ENCODE results near the gene MRPL4. TPM values are rescaled to one million over a fixed set of nuclear protein-coding genes. Genes with fewer than 3 reads are reported as not detected.

The MRPL4 gene
- polyA plus RNA-seq, 4 donors = 30.1 to 54.0 (median 34.2) TPM

DNA sequence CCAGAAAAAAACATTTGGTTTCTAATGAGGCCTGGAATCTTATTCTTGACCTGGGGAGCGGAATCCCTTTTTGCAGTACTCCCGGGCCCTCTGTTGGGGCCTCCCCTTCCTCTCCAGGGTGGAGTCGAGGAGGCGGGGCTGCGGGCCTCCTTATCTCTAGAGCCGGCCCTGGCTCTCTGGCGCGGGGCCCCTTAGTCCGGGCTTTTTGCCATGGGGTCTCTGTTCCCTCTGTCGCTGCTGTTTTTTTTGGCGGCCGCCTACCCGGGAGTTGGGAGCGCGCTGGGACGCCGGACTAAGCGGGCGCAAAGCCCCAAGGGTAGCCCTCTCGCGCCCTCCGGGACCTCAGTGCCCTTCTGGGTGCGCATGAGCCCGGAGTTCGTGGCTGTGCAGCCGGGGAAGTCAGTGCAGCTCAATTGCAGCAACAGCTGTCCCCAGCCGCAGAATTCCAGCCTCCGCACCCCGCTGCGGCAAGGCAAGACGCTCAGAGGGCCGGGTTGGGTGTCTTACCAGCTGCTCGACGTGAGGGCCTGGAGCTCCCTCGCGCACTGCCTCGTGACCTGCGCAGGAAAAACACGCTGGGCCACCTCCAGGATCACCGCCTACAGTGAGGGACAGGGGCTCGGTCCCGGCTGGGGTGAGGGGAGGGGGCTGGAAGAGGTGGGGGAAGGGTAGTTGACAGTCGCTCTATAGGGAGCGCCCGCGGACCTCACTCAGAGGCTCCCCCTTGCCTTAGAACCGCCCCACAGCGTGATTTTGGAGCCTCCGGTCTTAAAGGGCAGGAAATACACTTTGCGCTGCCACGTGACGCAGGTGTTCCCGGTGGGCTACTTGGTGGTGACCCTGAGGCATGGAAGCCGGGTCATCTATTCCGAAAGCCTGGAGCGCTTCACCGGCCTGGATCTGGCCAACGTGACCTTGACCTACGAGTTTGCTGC lies 35.1 kb downstream of the MRPL4 start, which contains the start of gene ICAM4:
ICAM4 (plus strand) TSS at position 153 of the 935 bp plus-strand sequence; CDS start at position 211, 58 bp downstream.
- peak in 3 of 4 donors; percentile 58 to 73 (median 62) for DNase-seq (ENCODE audit: low read depth in 4 of 4, low spot score in 3 of 4)

DNA sequence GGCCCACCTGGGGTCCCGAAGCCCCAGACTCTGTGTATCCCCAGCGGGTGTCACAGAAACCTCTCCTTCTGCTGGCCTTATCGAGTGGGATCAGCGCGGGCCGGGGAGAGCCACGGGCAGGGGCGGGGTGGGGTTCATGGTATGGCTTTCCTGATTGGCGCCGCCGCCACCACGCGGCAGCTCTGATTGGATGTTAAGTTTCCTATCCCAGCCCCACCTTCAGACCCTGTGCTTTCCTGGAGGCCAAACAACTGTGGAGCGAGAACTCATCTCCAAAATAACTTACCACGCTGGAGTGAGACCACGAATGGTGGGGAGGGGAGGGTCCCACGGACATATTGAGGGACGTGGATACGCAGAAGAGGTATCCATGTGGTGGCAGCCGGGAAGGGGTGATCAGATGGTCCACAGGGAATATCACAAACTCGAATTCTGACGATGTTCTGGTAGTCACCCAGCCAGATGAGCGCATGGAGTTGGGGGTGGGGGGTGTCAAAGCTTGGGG lies 36.7 kb downstream of the MRPL4 start:
- DNase-seq (ENCODE audit: low read depth in 4 of 4, low spot score in 3 of 4) = no peak

DNA sequence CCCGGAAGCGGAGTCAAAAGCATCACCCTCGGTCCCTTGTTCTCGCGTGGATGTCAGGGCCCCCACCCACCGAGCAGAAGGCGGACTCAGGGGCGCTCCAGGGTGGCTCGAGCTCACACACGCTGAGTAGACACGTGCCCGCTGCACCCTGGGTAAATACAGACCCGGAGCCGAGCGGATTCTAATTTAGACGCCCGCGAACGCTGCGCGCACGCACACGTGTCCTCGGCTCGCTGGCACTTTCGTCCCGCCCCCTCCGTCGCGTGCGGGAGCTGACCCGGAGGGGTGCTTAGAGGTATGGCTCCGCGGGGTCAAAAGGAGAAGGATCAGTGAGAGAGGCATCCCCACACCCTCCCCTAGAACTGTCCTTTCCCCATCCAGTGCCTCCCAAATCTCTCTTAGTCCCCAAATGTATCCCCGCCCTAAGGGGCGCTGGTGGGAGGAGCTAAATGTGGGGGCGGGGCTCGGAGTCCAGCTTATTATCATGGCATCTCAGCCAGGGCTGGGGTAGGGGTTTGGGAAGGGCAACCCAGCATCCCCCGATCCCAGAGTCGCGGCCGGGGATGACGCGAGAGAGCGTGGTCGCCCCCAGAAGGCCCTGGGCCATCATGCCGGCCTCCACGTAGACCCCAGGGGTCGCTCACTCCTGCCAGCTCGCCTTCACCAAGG lies 37.3 kb downstream of the MRPL4 start:
- DNase-seq (ENCODE audit: low read depth in 4 of 4, low spot score in 3 of 4) = no peak

DNA sequence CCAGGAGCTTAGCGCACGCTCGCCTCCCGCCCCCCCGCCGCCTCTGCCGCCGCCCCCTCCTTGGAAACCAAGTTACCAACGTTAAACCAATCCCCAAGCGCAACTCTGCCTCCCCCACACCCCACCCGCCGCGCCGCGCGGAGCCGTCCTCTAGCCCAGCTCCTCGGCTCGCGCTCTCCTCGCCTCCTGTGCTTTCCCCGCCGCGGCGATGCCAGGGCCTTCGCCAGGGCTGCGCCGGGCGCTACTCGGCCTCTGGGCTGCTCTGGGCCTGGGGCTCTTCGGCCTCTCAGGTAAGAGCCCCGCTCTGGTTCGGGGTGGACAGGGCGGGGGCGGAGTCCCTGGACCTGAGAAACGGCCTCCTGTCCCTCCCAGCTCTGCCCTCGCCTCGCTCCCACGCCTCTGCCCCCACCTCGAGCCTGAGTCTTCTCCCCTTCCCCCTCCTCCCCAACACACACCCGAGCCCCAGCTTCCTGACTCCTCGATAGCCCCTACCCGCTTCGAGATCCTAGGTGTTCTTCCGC lies 37.9 kb downstream of the MRPL4 start, which contains the start of gene ICAM5:
ICAM5 (plus strand) TSS at position 117 of the 521 bp plus-strand sequence; CDS start at position 209, 92 bp downstream.
- DNase-seq (ENCODE audit: low read depth in 4 of 4, low spot score in 3 of 4) = no peak

DNA sequence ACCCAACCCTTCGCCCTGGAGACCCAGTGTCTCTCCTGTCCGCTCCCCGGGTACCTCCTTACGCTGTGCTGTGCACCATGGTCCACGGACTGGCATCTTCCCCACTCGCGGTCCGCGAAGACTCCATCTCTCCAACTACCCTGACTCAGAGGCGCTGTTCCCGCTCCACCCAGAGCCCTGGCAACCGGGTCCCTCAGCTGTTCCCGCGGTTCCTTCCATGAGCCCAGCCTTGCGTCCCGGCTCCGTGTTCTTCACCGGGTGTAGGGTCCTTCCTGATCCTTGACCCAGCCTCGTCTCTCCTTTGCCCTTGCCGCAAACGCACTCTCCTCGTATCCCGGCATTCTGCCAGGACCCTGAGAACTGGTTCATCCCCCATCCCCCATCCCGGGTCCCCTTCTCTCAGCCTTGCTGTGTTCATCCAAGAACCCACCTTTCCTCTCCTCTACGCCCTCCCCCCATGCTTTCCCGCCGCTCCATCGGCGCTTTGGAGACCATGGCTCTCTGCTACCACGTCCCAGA lies 38.4 kb downstream of the MRPL4 start:
- no peak for DNase-seq (ENCODE audit: low read depth in 4 of 4, low spot score in 3 of 4)

DNA sequence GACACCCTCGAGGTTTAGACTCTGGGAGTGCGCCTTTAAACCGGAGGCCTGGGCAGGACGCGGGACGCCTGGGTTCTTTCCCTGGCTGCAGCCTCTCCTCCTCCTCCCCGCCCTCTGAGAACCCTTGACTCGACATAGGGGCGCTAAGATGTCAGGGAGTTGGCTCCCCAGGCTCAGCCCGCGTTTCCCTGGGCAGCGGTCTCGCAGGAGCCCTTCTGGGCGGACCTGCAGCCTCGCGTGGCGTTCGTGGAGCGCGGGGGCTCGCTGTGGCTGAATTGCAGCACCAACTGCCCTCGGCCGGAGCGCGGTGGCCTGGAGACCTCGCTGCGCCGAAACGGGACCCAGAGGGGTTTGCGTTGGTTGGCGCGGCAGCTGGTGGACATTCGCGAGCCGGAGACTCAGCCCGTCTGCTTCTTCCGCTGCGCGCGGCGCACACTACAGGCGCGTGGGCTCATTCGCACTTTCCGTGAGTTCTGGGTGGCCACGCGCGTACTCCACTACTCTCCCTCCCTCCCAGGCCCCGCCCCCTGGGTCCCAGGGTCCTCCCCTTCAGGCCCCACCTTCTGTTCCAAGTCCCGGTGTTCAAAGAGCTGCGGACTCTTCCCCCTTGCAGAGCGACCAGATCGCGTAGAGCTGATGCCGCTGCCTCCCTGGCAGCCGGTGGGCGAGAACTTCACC lies 39.0 kb downstream of the MRPL4 start:
- DNase-seq (ENCODE audit: low read depth in 4 of 4, low spot score in 3 of 4) = no peak

DNA sequence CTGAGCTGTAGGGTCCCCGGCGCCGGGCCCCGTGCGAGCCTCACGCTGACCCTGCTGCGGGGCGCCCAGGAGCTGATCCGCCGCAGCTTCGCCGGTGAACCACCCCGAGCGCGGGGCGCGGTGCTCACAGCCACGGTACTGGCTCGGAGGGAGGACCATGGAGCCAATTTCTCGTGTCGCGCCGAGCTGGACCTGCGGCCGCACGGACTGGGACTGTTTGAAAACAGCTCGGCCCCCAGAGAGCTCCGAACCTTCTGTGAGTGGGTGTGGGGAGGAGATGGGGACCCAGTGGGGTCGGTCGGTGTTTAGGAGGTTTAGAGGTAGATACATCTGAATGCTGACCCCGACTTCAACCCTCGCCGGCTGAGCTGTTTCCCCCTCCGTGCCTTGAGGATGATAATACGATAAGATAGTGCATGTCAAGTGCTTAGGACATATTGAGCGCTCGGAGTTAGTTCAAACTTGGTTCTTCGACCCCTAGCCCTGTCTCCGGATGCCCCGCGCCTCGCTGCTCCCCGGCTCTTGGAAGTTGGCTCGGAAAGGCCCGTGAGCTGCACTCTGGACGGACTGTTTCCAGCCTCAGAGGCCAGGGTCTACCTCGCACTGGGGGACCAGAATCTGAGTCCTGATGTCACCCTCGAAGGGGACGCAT lies 39.7 kb downstream of the MRPL4 start:
- DNase-seq (ENCODE audit: low read depth in 4 of 4, low spot score in 3 of 4) = no peak

DNA sequence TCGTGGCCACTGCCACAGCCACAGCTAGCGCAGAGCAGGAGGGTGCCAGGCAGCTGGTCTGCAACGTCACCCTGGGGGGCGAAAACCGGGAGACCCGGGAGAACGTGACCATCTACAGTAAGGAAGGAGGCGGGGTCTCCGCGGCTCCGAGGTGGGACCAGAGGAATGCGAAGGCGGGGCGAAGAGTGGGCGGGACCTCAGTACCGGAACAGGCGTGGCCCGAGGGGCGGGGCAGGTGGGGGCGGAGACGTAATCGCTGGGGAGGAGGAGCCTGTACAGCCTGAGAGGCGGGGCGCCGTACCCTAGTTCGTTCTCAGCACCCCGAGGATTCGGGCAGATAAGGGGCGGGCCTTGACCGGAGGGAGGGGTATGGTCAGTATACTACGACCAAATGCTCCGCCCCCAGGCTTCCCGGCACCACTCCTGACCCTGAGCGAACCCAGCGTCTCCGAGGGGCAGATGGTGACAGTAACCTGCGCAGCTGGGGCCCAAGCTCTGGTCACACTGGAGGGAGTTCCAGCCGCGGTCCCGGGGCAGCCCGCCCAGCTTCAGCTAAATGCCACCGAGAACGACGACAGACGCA lies 40.3 kb downstream of the MRPL4 start:
- DNase-seq (ENCODE audit: low read depth in 4 of 4, low spot score in 3 of 4) = no peak

DNA sequence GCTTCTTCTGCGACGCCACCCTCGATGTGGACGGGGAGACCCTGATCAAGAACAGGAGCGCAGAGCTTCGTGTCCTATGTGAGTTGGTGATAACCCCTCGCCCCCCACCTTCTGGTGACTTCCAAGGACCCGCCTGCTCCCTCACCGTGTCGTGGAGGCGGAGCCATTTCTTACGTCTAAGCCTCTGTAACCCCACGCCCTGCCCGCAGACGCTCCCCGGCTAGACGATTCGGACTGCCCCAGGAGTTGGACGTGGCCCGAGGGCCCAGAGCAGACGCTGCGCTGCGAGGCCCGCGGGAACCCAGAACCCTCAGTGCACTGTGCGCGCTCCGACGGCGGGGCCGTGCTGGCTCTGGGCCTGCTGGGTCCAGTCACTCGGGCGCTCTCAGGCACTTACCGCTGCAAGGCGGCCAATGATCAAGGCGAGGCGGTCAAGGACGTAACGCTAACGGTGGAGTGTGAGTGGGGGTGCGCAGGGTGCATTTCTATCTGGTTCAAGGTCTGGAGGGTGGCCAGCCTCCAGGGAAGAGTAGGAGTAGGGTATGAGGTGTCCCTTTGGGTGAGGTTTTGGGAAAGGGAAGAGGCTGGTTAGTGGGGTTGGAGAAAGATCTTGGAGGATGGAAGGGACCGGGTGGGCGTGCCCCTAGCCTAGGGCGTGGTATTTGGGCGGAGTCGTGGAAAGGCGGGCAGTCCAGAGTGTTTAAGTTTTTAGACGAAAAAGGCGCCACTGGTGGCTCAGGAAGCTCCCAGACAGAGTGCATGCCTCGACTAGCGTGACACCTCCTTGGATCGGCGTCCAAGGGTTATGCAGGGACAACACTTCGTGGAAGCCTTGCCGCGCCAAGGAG lies 41.0 kb downstream of the MRPL4 start:
- no peak for DNase-seq (ENCODE audit: low read depth in 4 of 4, low spot score in 3 of 4)

DNA sequence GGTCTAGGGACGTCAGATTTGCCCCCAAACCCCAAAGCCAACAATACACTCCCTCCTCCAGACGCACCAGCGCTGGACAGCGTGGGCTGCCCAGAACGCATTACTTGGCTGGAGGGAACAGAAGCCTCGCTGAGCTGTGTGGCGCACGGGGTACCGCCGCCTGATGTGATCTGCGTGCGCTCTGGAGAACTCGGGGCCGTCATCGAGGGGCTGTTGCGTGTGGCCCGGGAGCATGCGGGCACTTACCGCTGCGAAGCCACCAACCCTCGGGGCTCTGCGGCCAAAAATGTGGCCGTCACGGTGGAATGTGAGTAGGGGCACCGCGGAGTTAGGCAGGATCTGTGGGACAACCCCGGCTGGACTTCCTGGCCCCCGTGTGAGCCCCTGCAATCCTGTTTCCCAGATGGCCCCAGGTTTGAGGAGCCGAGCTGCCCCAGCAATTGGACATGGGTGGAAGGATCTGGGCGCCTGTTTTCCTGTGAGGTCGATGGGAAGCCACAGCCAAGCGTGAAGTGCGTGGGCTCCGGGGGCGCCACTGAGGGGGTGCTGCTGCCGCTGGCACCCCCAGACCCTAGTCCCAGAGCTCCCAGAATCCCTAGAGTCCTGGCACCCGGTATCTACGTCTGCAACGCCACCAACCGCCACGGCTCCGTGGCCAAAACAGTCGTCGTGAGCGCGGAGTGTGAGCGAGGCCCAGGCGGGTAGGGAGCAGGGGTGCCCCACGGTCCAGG lies 41.8 kb downstream of the MRPL4 start:
- no peak for DNase-seq (ENCODE audit: low read depth in 4 of 4, low spot score in 3 of 4)

DNA sequence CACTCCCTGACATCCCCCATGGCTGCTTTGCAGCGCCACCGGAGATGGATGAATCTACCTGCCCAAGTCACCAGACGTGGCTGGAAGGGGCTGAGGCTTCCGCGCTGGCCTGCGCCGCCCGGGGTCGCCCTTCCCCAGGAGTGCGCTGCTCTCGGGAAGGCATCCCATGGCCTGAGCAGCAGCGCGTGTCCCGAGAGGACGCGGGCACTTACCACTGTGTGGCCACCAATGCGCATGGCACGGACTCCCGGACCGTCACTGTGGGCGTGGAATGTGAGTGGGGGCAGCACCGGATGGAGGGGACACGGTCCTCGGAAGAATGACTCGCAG lies 42.3 kb downstream of the MRPL4 start:
- no peak for DNase-seq (ENCODE audit: low read depth in 4 of 4, low spot score in 3 of 4)

DNA sequence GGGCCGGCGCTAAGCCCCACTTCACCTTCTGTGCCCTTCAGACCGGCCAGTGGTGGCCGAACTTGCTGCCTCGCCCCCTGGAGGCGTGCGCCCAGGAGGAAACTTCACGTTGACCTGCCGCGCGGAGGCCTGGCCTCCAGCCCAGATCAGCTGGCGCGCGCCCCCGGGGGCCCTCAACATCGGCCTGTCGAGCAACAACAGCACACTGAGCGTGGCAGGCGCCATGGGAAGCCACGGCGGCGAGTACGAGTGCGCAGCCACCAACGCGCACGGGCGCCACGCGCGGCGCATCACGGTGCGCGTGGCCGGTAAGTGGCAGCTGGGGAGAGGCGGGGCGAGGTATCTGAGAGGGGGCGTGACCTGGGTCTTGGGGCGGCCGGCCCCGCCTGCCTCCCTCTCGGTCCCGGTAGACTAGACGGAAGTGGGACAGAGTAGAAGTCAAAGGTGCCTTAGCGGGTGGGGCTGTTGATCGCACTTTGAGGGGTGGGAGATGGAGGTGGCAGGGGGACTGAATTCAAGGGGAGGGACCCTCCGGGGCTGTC lies 43.4 kb downstream of the MRPL4 start:
- no peak for DNase-seq (ENCODE audit: low read depth in 4 of 4, low spot score in 3 of 4)

DNA sequence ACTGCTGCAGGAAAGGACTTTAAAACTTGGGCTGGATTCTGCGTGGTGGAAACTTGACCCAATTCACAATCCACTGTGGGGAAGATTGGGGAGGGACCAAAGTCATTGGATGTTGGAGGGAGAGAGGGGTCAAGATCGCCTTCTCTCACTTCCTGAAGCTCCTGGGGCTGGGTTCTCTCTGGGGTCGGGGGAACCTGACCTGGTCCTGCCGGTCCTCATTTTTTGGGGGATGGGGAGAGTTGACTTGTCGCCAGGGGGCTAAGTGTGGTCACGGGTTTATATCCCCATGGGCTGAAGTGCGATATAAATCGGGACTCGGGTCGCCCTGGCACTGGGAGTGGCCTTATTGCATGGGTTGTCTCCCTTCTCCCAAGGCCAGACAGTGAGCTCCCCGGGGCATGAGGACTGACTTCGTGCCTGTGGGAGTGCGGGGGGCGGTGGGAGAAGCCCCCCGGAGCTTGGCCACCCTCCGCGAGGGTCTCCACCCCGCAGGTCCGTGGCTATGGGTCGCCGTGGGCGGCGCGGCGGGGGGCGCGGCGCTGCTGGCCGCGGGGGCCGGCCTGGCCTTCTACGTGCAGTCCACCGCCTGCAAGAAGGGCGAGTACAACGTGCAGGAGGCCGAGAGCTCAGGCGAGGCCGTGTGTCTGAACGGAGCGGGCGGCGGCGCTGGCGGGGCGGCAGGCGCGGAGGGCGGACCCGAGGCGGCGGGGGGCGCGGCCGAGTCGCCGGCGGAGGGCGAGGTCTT lies 44.0 kb downstream of the MRPL4 start:
- no peak for DNase-seq (ENCODE audit: low read depth in 4 of 4, low spot score in 3 of 4)

DNA sequence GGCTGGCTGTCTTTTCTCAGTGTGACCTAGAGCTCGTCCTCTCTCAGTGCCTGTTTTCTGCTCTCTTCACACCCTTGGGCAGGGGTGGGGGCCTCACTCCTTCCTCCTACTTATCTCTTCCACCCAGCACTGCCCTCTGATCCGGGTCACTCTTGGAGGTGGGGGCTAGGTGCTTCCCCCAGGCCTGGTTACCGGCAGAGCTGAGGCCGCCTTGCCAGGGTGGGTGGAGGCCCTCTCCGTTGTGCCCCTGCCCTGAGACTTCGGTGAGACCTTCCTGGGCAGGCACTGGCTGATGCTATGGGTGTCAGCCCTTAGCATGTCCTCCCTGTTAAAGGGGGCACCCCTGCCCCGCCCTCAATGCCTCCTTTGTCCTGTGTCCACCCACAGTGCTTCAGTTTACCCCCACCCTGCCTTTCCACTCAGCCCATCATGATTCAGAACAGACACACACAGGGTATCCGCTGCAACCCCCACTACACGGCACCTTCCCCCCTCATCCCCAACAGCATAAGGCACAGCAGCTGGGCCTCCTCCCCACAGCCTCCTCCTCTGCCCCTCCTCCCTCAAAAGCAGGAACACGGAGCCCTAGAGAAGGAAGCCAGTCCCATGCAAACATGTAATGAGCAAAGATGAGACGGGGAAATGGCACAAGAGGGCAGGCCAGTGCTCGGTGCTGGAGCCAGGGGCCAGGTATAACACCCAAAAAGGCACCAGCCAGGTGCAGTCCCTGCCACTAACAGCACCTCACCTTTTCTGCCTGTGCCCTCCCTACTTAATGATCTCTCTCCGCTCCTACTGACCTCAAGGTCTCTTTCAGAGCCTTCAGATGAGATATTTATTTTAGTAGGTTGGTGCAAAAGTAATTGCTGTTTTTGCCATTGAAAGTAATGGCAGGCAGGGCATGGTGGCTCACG lies 47.8 kb downstream of the MRPL4 start:
- no peak for DNase-seq (ENCODE audit: low read depth in 4 of 4, low spot score in 3 of 4)

DNA sequence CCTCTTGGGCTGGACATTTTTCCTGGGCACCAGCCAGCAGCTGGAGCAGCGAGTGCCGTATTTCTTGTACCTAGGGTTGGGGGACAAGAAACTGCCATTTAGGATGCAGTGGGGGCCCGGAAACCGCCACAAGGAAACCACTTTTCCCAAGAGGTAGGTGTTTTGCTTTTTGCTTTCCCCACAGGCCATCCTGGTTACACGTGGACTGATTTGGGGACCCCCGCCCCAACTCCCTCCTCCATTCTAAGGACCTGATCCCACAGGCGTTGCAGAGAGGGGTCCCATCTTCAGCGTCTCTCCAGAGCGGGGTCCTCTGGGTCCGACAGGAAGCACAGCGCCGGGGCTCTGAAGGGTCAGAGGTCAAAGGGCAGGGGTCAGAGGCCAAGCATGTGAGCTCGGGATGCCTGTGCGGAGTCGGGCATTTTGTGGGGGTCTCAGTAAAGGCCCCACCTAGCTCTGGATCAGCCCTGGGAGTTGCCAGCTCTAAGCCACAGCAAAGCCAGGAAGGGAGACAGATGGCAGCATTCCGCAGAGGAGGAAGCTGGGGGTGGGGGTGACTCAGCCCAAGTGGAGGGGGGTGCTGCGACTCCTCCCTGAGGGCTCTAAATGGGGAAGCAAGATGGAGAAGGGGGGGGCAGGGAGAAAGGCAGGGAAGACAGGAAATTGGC lies 53.3 kb downstream of the MRPL4 start:
- DNase-seq (ENCODE audit: low read depth in 4 of 4, low spot score in 3 of 4) = no peak

DNA sequence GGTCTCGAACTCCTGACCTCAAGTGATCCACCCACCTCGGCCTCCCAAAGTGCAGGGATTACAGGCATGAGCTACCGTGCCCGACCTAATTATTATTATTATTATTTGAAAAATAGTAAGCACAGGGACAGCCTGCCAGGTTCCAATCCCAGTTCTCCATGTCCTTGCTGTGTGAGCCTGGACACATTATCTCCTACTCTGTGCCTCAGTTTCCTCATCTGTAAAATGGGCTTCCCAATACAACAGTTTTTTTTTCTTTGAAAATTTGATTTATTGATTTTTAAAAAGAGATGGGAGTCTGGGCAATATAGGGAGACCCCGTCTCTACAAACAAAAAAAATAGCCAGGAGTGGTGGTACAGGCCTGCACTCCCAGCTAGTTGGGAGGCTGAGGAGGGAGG lies 54.3 kb downstream of the MRPL4 start:
- no peak for DNase-seq (ENCODE audit: low read depth in 4 of 4, low spot score in 3 of 4)

Measured in left renal pelvis (tissue), 4 donors.